Measurements from ENCODE around the gene ZNF14.

GRCh38 chr19:19711934-19712828, 20.7 kb downstream of the ZNF14 start:
- TF ChIP-seq CTCF (IDR thresholded peaks at IDR 0.05) = no peak
- no peak for TF ChIP-seq POLR2A (IDR thresholded peaks at IDR 0.05)
